Neuronal stem cell (in vitro differentiated cells): ENCODE data around the gene RPL39L.

Source experiments
- DNase-seq: peaks from one replicate; pipeline ENCODE4 v3.0.0-alpha.2; 2013; ENCODE audit warnings: low spot score
- H2AFZ ChIP-seq: one replicate; pipeline ENCODE4 v1.6.1; 2013; ENCODE audit warnings: mild to moderate bottlenecking, low read length, inconsistent platforms
- H2AK5ac ChIP-seq: 2 replicates; pipeline ENCODE4 v1.6.1; 2013; ENCODE audit warnings: low read depth, mild to moderate bottlenecking, inconsistent platforms, low read length, moderate library complexity, mixed read lengths
- H2BK120ac ChIP-seq: 2 replicates; pipeline ENCODE4 v1.6.1; 2013; ENCODE audit warnings: low read depth, mild to moderate bottlenecking, inconsistent platforms, low read length, moderate library complexity, mixed read lengths
- H2BK12ac ChIP-seq: one replicate; pipeline ENCODE4 v1.6.1; 2013; ENCODE audit warnings: low read length, inconsistent platforms
- H2BK15ac ChIP-seq: 2 replicates; pipeline ENCODE4 v1.6.1; 2013; ENCODE audit warnings: mild to moderate bottlenecking, low read length, inconsistent platforms, mixed read lengths
- H2BK5ac ChIP-seq: one replicate; pipeline ENCODE4 v1.6.1; 2013; ENCODE audit warnings: inconsistent platforms, mild to moderate bottlenecking, low read length, moderate library complexity
- H3K14ac ChIP-seq: one replicate; pipeline ENCODE4 v1.6.1; 2013; ENCODE audit warnings: low read length, inconsistent platforms
- H3K18ac ChIP-seq: 2 replicates; pipeline ENCODE4 v1.6.1; 2013; ENCODE audit warnings: low read length, inconsistent platforms
- H3K23ac ChIP-seq: 2 replicates; pipeline ENCODE4 v1.6.1; 2013; ENCODE audit warnings: low read depth, mild to moderate bottlenecking, mixed read lengths, low read length, inconsistent platforms; ENCODE audit not compliant: poor library complexity
- H3K27ac ChIP-seq: replicated peaks from 3 replicates; pipeline ENCODE4 v1.5.1; 2013; ENCODE audit warnings: low read length, inconsistent platforms
- H3K27me3 ChIP-seq, 3 experiments: 2 replicates each; pipeline ENCODE4 v1.6.1; 2013; ENCODE audit warnings: low read length in 3 of 3, mild to moderate bottlenecking in 2 of 3, inconsistent platforms in 1 of 3, low read depth in 1 of 3, mixed read lengths in 1 of 3, moderate library complexity in 1 of 3; ENCODE audit not compliant: control insufficient read depth in 3 of 3, insufficient read depth in 3 of 3
- H3K36me3 ChIP-seq, 2 donors: replicated peaks in 1 of 2; 2 replicates each; pipeline ENCODE4 v1.6.1; 2013; ENCODE audit warnings: low read length in 2 of 2; ENCODE audit not compliant: control insufficient read depth in 2 of 2, insufficient read depth in 2 of 2
- H3K4ac ChIP-seq: 2 replicates; pipeline ENCODE4 v1.6.1; 2013; ENCODE audit warnings: inconsistent platforms, mild to moderate bottlenecking, low read length, moderate library complexity
- H3K4me1 ChIP-seq, 2 donors: 1 replicate in 1 of 2; 2 replicates in 1 of 2; pipeline ENCODE4 v1.6.1; 2013; ENCODE audit warnings: low read length in 2 of 2, low read depth in 1 of 2; ENCODE audit not compliant: control insufficient read depth in 2 of 2, insufficient read depth in 1 of 2
- H3K4me2 ChIP-seq: one replicate; pipeline ENCODE4 v1.6.1; 2013; ENCODE audit warnings: mild to moderate bottlenecking, low read length, inconsistent platforms; ENCODE audit not compliant: insufficient read depth, poor library complexity, severe bottlenecking
- H3K4me3 ChIP-seq, 2 donors: 2 replicates each; pipeline ENCODE4 v1.5.1; 2013; ENCODE audit warnings: low read length in 2 of 2, mild to moderate bottlenecking in 2 of 2, inconsistent platforms in 1 of 2, moderate library complexity in 1 of 2
- H3K79me1 ChIP-seq: one replicate; pipeline ENCODE4 v1.6.1; 2013; ENCODE audit warnings: low read depth, mild to moderate bottlenecking, inconsistent platforms, low read length, moderate library complexity
- H3K9ac ChIP-seq: one replicate; pipeline ENCODE4 v1.6.1; 2013; ENCODE audit warnings: mild to moderate bottlenecking, low read depth, low read length, inconsistent platforms; ENCODE audit not compliant: poor library complexity
- H3K9me3 ChIP-seq, 2 donors: replicated peaks in 1 of 2; 2 replicates each; pipeline versions ENCODE3 to v1.6.1; 2013; ENCODE audit warnings: low read length in 2 of 2, mild to moderate bottlenecking in 2 of 2, inconsistent platforms in 1 of 2, low read depth in 1 of 2, mixed read lengths in 1 of 2, moderate library complexity in 1 of 2; ENCODE audit not compliant: control insufficient read depth in 2 of 2, insufficient read depth in 1 of 2
- H4K8ac ChIP-seq: one replicate; pipeline ENCODE4 v1.6.1; 2013; ENCODE audit warnings: low read depth, mild to moderate bottlenecking, inconsistent platforms, low read length, moderate library complexity
- H4K91ac ChIP-seq: one replicate; pipeline ENCODE4 v1.6.1; 2013; ENCODE audit warnings: low read length, low read depth, mild to moderate bottlenecking, inconsistent platforms; ENCODE audit not compliant: poor library complexity
- WGBS, 2 donors: extraction: QIAGEN DNeasy Blood & Tissue Kit; methylation state at CpG; one replicate each; pipeline ENCODE4 v1.1.7; 2013; ENCODE audit warnings: missing lambda C conversion rate in 2 of 2, mixed read lengths in 1 of 2; ENCODE audit not compliant: insufficient read length in 2 of 2, insufficient replicate concordance in 1 of 2; ENCODE audit errors: extremely low coverage in 2 of 2; 5-methylcytosine and 5-hydroxymethylcytosine counted together

RPL39L gene

GRCh38 chr3:187084126-187084525 is 55.2 kb downstream of the RPL39L start:
- no peaks in the 10 kb centered on the region for H3K27me3 ChIP-seq
- H2AK5ac ChIP-seq = no peak overlapping the region
- H2BK120ac ChIP-seq = no peak overlapping the region
- H4K91ac ChIP-seq = no peak overlapping the region
- no CpG with 5 or more reads among the region's 5 CpGs for WGBS, 2 donors
- H3K18ac ChIP-seq = no peak overlapping the region
- no peak overlapping the region for H2BK5ac ChIP-seq
- no peak overlapping the region for H3K4me2 ChIP-seq
- no peak overlapping the region for H2AFZ ChIP-seq
- no peak overlapping the region for H3K9ac ChIP-seq
- no peak overlapping the region for H3K14ac ChIP-seq
- DNase-seq = no peak
- peaks cover 0 to 3% of the 10 kb centered on the region in 2 donors for H3K9me3 ChIP-seq
- no peaks in the 10 kb centered on the region for H3K36me3 ChIP-seq
- H3K4ac ChIP-seq = no peak overlapping the region
- H3K23ac ChIP-seq = no peak overlapping the region
- H3K27ac ChIP-seq = no peak overlapping the region
- H4K8ac ChIP-seq = no peak overlapping the region
- no peak overlapping the region for H2BK12ac ChIP-seq
- H3K79me1 ChIP-seq = no peaks in the 10 kb centered on the region
- H3K4me1 ChIP-seq = no peaks in the 10 kb centered on the region
- no peak overlapping the region for H3K4me3 ChIP-seq
- H2BK15ac ChIP-seq = no peak overlapping the region

GRCh38 chr3:187082758-187083375 is 56.4 kb downstream of the RPL39L start:
- Histone ChIP-seq H4K8ac (no peak overlapping the region), H2BK120ac (no peak overlapping the region), H3K36me3 (peaks cover 0 to 6% of the 10 kb centered on the region in 2 donors), H2BK12ac (no peak overlapping the region), H3K4ac (no peak overlapping the region), H3K79me1 (no peaks in the 10 kb centered on the region), H3K9ac (no peak overlapping the region), H3K4me2 (no peak overlapping the region), H3K23ac (no peak overlapping the region), H3K27ac (no peak overlapping the region), H3K14ac (no peak overlapping the region), H3K4me1 (no peaks in the 10 kb centered on the region), H2AFZ (no peak overlapping the region), H2AK5ac (no peak overlapping the region), H4K91ac (no peak overlapping the region), H3K9me3 (no peaks in the 10 kb centered on the region), H3K4me3 (no peak overlapping the region), H3K18ac (no peak overlapping the region), H2BK15ac (no peak overlapping the region), H2BK5ac (no peak overlapping the region), H3K27me3 (no peaks in the 10 kb centered on the region)
- WGBS, 2 donors = no CpG with 5 or more reads among the region's 6 CpGs
- DNase-seq = no peak

GRCh38 chr3:187080799-187081450 is 58.4 kb downstream of the RPL39L start:
- H3K79me1 ChIP-seq = no peaks in the 10 kb centered on the region
- no peak overlapping the region for H3K9ac ChIP-seq
- no CpG with 5 or more reads among the region's 13 CpGs for WGBS, 2 donors
- H3K36me3 ChIP-seq = peaks cover 9 to 14% of the 10 kb centered on the region in 2 donors
- no peak overlapping the region for H4K8ac ChIP-seq
- no peak overlapping the region for H3K4me2 ChIP-seq
- no peak overlapping the region for H3K4ac ChIP-seq
- no peak overlapping the region for H3K18ac ChIP-seq
- H3K4me1 ChIP-seq = no peaks in the 10 kb centered on the region
- H2BK15ac ChIP-seq = no peak overlapping the region
- no peak overlapping the region for H2AFZ ChIP-seq
- no peak overlapping the region for H2BK120ac ChIP-seq
- no peak overlapping the region for H2BK5ac ChIP-seq
- H3K27me3 ChIP-seq = no peaks in the 10 kb centered on the region
- no peak overlapping the region for H2AK5ac ChIP-seq
- no peak overlapping the region for H3K4me3 ChIP-seq
- no peak overlapping the region for H3K14ac ChIP-seq
- H4K91ac ChIP-seq = no peak overlapping the region
- H3K27ac ChIP-seq = no peak overlapping the region
- H3K23ac ChIP-seq = no peak overlapping the region
- DNase-seq = no peak
- no peak overlapping the region for H2BK12ac ChIP-seq
- H3K9me3 ChIP-seq = no peaks in the 10 kb centered on the region

DNA sequence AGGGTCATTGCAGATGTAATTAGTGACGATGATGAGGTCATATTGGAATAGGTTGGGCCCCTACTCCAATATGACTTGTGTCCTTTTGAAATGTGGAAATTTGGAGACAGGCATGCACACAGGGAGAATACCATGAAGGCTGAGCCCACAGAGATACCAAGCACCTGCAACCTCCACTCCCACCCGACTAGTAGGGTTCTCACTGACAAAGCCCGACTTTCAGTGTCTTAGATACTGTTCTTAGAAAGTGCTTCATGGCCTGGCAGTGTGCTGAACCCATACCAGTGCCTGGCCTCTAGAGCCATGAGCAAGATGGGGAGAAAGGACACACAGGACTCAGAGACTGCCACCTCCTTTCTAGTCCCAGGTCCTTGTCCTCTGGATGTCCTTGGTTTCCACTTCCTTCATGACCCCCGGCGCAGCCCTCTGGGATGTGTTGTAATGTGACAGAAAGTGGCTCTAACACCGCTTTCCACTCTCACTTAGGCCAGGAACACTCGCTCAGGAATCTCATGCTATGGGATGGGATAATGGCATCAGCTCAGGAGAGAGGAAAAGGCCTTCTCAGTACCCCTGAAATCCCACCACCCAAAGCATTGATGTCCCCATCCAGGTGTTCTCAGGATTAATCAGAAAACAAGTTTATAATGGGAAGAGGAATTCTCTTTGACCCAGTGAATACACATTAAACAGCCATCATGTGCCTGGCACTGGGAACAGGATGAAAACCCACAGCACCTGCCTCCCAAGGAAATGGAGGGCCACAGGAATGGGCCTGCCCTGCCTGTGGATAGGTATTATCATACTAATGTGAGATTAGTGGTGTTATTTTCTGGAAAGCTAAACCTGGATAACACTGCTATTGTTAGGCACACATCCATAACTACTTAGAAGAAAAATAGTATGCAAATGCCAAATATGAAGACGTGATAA is 59.9 kb downstream of the RPL39L start:
- H3K4me1 ChIP-seq = no peaks in the 10 kb centered on the region
- H2AFZ ChIP-seq = no peak overlapping the region
- H3K4ac ChIP-seq = no peak overlapping the region
- H3K27me3 ChIP-seq = no peaks in the 10 kb centered on the region
- H3K14ac ChIP-seq = no peak overlapping the region
- no peaks in the 10 kb centered on the region for H3K9me3 ChIP-seq
- H3K4me2 ChIP-seq = no peak overlapping the region
- no peaks in the 10 kb centered on the region for H3K79me1 ChIP-seq
- 100% methylated on average over 1 of the region's 8 CpGs; no CpG with 5 or more reads in 1 of the 2 donors for WGBS, 2 donors
- H2BK15ac ChIP-seq = no peak overlapping the region
- no peak overlapping the region for H2BK12ac ChIP-seq
- no peak overlapping the region for H2AK5ac ChIP-seq
- H3K18ac ChIP-seq = no peak overlapping the region
- no peak overlapping the region for H4K91ac ChIP-seq
- DNase-seq = no peak
- H3K27ac ChIP-seq = no peak overlapping the region
- no peak overlapping the region for H3K4me3 ChIP-seq
- no peak overlapping the region for H2BK5ac ChIP-seq
- peaks cover 20 to 22% of the 10 kb centered on the region in 2 donors for H3K36me3 ChIP-seq
- no peak overlapping the region for H2BK120ac ChIP-seq
- H4K8ac ChIP-seq = no peak overlapping the region
- no peak overlapping the region for H3K9ac ChIP-seq
- H3K23ac ChIP-seq = no peak overlapping the region
